HL-60 (cell line): ENCODE data around the gene POFUT1.

Experiments
- DNase-seq, 2 experiments: peaks; one replicate each; pipeline ENCODE4 v3.0.0-alpha.2; 2010 to 2020; ENCODE audit warnings: low read depth in 1 of 2, low spot score in 1 of 2
- H3K27ac ChIP-seq: fragments of 250-450 bp; sonication (Bioruptor Pico); replicated peaks from 2 replicates; pipeline ENCODE4 v1.5.1; 2020; ENCODE audit warnings: mild to moderate bottlenecking, moderate library complexity
- H3K27me3 ChIP-seq: fragments of 250-450 bp; sonication (Bioruptor Pico); 2 replicates; pipeline ENCODE4 v1.5.1; 2021; ENCODE audit warnings: mild to moderate bottlenecking, moderate library complexity; ENCODE audit not compliant: insufficient read depth, poor library complexity, severe bottlenecking
- H3K4me3 ChIP-seq: replicated peaks from 2 replicates; pipeline ENCODE4 v1.5.1; 2011; ENCODE audit warnings: mild to moderate bottlenecking, control low read depth, low read length; ENCODE audit not compliant: insufficient read depth
- CTCF ChIP-seq: IDR thresholded peaks from one replicate; pipeline ENCODE4 v1.5.1; 2011; ENCODE audit warnings: low read length, control low read depth, inconsistent platforms; ENCODE audit not compliant: insufficient read depth
- GABPA ChIP-seq: IDR thresholded peaks from 2 replicates; pipeline ENCODE4 v1.6.1; 2012; ENCODE audit warnings: low read depth
- POLR2AphosphoS5 ChIP-seq: IDR thresholded peaks from 2 replicates; pipeline ENCODE4 v1.6.1; 2012; ENCODE audit warnings: low read depth
- REST ChIP-seq: IDR thresholded peaks from 2 replicates; pipeline ENCODE4 v1.6.1; 2012; ENCODE audit warnings: low read depth; ENCODE audit not compliant: insufficient replicate concordance
- SPI1 ChIP-seq: IDR thresholded peaks from 2 replicates; pipeline ENCODE4 v1.6.1; 2012; ENCODE audit warnings: low read depth, mild to moderate bottlenecking, borderline replicate concordance

The POFUT1 gene

GRCh38 chr20:32201296-32201976, 6.2 kb upstream of the POFUT1 start:
- H3K27me3 ChIP-seq: no peaks in the 10 kb centered on the region
- no peak overlapping the region for H3K4me3 ChIP-seq
- TF ChIP-seq CTCF (no peak), POLR2AphosphoS5 (no peak), REST (no peak), GABPA (no peak), SPI1 (no peak)
- no peak for DNase-seq
- no peak overlapping the region for H3K27ac ChIP-seq

GRCh38 chr20:32201977-32202363, 5.7 kb upstream of the POFUT1 start:
- H3K4me3 ChIP-seq: no peak overlapping the region
- no peak overlapping the region for H3K27ac ChIP-seq
- DNase-seq: peak in 1 of 2 experiments; percentile 64
- no peaks in the 10 kb centered on the region for H3K27me3 ChIP-seq
- no peak for TF ChIP-seq CTCF
- TF ChIP-seq SPI1: peak; percentile 72; the same call in 1 of the 2 replicates

GRCh38 chr20:32203356-32204204, 4.1 kb upstream of the POFUT1 start:
- TF ChIP-seq REST (no peak), GABPA (no peak), POLR2AphosphoS5 (no peak), SPI1 (no peak), CTCF (no peak)
- no peaks in the 10 kb centered on the region for H3K27me3 ChIP-seq
- no peak overlapping the region; the same call in 1 of the 2 replicates for H3K4me3 ChIP-seq
- no peak overlapping the region; the same call in 1 of the 2 replicates for H3K27ac ChIP-seq
- no peak for DNase-seq
